Astrocyte of the cerebellum (primary cell): Measurements from ENCODE around the gene OR10P1.
A peak's percentile ranks its signal among the peaks of the same experiment; 100 is the strongest.

Experiments used
- DNase-seq: peaks from one replicate; pipeline ENCODE4 v3.0.0-alpha.2; 2011; ENCODE audit warnings: low read depth
- H3K4me3 ChIP-seq: 2 replicates; pipeline ENCODE4 v1.5.1; 2011; ENCODE audit warnings: mild to moderate bottlenecking, low read depth, low read length, moderate library complexity
- in situ Hi-C: cut with HindIII; loops from 2 replicates; pipeline ENCODE4 v1.10.0; 2017; ENCODE audit warnings: low sequenced_read_pairs
- TF ChIP-seq, protein P1 (sequence below): IDR thresholded peaks from 2 replicates; pipeline ENCODE4 v1.5.1; 2012; ENCODE audit warnings: low read length, low read depth, moderate library complexity, mild to moderate bottlenecking; ENCODE audit errors: missing control alignments

OR10P1 gene

GRCh38 chr12:55671746-55672145 lies 35.1 kb downstream of the OR10P1 start:
- TF ChIP-seq, protein P1, sequence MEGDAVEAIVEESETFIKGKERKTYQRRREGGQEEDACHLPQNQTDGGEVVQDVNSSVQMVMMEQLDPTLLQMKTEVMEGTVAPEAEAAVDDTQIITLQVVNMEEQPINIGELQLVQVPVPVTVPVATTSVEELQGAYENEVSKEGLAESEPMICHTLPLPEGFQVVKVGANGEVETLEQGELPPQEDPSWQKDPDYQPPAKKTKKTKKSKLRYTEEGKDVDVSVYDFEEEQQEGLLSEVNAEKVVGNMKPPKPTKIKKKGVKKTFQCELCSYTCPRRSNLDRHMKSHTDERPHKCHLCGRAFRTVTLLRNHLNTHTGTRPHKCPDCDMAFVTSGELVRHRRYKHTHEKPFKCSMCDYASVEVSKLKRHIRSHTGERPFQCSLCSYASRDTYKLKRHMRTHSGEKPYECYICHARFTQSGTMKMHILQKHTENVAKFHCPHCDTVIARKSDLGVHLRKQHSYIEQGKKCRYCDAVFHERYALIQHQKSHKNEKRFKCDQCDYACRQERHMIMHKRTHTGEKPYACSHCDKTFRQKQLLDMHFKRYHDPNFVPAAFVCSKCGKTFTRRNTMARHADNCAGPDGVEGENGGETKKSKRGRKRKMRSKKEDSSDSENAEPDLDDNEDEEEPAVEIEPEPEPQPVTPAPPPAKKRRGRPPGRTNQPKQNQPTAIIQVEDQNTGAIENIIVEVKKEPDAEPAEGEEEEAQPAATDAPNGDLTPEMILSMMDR: no peak
- in situ Hi-C loops: no loop called here
- no peak overlapping the region for H3K4me3 ChIP-seq
- DNase-seq: no peak

DNA sequence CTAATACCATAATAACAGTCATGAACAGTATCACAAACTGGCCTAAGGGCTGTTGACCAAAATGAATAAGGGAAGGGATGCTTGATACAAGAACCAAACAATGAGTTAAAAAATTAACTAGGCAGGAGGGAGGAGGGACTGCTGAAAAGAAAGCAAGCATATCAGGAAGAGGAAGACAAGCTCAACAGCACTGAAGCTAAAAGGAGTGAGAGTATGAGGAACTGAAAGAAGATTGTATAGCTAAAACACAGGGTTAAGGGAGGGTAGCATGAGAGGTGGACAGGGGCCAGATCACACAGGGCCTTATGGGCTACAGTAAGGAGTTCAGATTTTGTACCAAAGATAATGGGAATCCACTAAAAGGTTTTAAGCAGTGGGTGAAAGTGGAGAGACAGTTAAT lies 36.9 kb downstream of the OR10P1 start:
- in situ Hi-C loops: no loop called here
- H3K4me3 ChIP-seq: no peak overlapping the region
- TF ChIP-seq, protein P1: no peak
- DNase-seq: no peak

DNA sequence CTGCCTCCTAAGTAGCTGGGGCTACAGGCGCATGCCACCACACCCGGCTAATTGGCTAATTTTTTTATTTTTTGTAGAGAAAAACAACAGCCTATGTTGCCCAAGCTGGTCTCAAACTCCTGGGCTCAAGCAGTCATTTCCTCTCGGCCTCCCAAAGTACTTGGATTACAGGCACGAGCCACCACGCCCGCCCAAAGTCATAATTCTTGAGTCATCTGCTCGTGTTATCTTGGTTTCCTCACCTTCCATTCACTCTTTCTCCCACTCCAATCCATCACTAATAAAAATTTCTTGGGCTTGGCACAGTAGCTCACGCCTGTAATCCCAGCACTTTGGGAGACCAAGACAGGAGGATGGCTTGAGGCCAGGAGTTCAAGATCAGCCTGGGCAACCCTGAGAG lies 39.0 kb downstream of the OR10P1 start:
- in situ Hi-C loops: no loop called here
- no peak for DNase-seq
- H3K4me3 ChIP-seq: no peak overlapping the region
- TF ChIP-seq, protein P1: no peak

- H3K4me3 ChIP-seq: no peak overlapping the region
- DNase-seq: no peak
- in situ Hi-C loops: no loop called here
- TF ChIP-seq, protein P1: no peak
These were observed 40.0 kb downstream of the OR10P1 start for GRCh38 chr12:55676707-55677106.

DNA sequence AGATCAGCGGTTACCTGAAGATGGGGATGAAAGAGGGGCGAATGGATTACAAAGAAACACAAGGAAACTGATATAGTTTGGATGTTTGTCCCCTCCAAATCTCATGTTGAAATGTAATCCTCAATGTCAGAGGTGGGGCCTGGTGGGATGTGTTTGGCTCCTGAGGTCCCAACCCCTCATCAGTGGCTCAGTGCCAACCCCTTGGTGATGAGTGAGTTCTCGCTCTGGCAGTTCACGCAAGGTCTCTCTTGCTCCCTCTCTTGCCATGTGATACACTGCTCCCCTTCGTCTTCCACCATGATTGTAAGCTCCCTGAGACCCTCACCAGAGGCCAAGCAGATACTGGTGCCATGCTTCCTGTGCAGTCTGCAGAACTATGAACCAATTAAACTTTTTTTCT lies 43.0 kb downstream of the OR10P1 start:
- no peak for DNase-seq
- TF ChIP-seq, protein P1: no peak
- no peak overlapping the region for H3K4me3 ChIP-seq
- in situ Hi-C loops: no loop called here

- DNase-seq: no peak
- in situ Hi-C loops: no loop called here
- TF ChIP-seq, protein P1: peak; percentile 2
- peak overlapping the region; percentile 4 for H3K4me3 ChIP-seq
These were observed 44.7 kb downstream of the OR10P1 start for GRCh38 chr12:55681142-55682077.
